ENCODE data around the gene ADNP2.

DNA sequence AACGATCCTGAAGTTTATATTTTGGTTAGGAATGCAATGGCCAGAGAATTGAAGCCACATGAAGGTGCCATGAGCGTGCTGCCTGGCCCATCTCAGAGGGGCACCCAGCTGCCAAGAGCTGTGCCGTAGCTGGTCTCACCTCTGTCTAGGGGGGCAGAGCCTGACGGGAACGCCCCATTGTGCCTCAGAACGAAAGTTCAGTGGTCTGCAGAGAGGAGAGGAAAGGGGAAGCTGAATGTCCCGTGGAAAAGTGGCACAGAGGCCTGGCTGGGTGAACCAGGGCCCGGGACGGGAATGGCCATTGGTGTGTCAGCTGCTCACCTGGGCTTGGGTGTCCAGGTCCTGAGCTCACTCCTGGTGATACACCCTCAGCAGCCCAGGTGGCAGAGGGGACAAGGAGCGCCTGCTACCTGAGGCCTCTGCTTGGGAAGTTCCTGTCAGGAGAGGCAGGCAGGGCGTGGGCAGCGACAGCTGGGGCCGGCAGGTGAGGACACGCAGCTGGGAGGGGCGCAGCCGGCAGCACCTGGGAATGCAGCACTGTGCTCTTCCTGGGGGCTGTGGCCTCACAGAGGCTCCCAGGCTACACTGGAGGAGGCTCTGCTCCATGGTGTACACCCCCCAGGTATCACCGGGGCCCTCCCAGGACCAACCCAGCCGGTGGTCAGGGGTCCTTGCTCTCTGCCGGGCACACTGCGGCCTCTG is 70.9 kb downstream of the ADNP2 start:
- TF ChIP-seq POLR2AphosphoS5 (IDR thresholded peaks at IDR 0.05; ENCODE audit: low read depth, low read length) (no peak), POLR2A (IDR thresholded peaks at IDR 0.05; ENCODE audit: low read depth, low read length) (no peak), POU2F2 (IDR thresholded peaks at IDR 0.05; ENCODE audit: low read depth, low read length) (no peak)
